ENCODE measurements around the gene HMCN1.

Gene HMCN1

DNA sequence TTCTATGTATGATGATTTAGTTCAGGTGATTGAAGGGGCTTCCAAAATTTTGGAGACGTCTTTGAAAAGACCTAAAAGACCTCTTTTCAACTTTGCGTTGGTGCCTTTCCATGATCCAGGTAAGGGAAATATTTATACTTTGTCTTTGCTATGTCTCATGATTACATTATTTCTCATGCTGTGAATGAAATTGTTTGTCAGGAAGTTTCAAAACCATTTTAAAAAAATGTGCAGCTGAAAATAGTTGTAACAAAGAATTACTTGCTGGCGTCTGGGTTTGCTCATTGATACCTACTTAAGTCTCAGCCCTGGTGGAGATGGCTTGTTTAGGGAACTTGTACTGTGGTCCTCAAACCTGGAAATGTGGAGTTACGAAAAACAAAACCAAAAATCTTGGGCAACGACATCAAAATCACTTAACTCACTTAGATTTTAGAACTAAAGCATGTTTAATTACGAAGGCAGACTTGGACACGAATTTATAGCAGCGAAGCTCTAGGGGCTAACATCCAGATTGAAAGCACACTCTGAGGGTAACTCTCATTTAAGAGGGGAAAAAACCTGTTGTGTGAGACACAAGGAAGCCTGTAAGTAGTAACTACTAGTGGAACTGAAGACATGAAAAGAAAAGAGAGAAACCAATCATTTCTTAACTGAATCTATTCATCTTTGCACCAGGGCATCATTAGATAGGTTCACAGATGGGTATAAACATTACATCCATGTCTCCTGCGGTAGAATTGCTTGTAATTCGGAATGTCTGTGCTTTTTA lies 924 bp downstream of the HMCN1 start:
- TF ChIP-seq, protein P1, sequence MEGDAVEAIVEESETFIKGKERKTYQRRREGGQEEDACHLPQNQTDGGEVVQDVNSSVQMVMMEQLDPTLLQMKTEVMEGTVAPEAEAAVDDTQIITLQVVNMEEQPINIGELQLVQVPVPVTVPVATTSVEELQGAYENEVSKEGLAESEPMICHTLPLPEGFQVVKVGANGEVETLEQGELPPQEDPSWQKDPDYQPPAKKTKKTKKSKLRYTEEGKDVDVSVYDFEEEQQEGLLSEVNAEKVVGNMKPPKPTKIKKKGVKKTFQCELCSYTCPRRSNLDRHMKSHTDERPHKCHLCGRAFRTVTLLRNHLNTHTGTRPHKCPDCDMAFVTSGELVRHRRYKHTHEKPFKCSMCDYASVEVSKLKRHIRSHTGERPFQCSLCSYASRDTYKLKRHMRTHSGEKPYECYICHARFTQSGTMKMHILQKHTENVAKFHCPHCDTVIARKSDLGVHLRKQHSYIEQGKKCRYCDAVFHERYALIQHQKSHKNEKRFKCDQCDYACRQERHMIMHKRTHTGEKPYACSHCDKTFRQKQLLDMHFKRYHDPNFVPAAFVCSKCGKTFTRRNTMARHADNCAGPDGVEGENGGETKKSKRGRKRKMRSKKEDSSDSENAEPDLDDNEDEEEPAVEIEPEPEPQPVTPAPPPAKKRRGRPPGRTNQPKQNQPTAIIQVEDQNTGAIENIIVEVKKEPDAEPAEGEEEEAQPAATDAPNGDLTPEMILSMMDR (IDR thresholded peaks at IDR 0.05; ENCODE audit: low read depth, low read length, missing control alignments), result no peak
- H3K4me3 ChIP-seq (ENCODE audit: low read depth, low read length), result no peak overlapping the region
- DNase-seq (ENCODE audit: low read depth), result no peak

DNA sequence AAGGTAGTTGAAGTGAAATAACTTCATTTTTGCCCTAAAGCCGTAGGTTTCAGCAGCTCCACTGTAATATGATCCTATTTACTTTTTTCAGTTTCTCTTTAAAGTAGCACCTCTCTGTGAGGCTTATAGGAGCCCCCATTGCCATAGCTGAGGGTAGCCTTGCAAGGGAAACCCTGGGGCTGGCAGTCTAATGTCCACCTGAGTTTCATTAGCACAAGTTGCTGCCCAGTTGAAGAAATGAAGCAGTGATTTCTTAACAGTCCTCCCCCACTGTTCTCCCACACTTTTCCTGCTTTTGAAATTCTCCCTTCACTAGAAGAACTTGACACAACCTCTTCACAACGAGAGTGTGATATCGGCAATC lies 1.5 kb downstream of the HMCN1 start:
- no peak overlapping the region for H3K4me3 ChIP-seq (ENCODE audit: low read depth, low read length)
- no peak for DNase-seq (ENCODE audit: low read depth)
- TF ChIP-seq, protein P1 (IDR thresholded peaks at IDR 0.05; ENCODE audit: low read depth, low read length, missing control alignments), result no peak

DNA sequence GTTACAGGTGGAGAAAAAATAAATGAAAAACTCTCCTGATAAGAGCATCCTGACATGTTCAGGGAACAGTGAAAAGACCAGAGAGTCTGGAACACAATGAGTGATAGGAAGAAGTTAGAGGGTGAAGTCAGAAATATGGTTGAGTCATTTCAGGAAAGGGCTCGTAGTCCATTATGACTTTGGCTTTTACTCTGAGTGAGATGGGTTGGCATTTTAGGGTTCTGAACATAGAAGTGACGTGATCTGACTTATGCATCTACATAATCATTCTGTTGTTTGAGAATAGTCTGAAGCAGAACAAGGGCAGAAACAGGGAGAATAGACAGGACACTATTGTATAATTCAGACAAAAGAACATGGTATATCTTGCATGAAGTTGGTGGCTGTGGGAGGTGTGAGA lies 5.8 kb downstream of the HMCN1 start:
- no peak for DNase-seq (ENCODE audit: low read depth)
- TF ChIP-seq, protein P1 (IDR thresholded peaks at IDR 0.05; ENCODE audit: low read depth, low read length, missing control alignments), result no peak
- H3K4me3 ChIP-seq (ENCODE audit: low read depth, low read length), result no peak overlapping the region

DNA sequence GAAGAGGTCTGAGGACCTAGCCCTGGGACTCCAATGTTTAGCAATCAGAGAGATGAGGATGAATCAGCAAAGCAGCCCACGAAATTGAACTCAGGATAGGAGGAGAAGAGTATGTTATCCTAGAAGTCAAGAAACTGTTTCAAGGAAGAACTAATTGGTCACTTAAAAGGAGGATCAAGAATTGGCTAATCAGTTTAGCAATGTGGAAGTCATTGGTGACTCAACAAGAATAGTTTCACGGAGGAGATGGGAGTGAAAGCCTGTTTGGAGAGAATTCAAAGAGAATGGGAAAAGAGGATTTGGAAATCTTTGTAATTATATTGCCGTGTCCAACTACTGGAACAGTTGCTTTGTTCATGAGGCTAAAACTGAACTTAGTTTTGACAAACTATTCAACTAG lies 7.4 kb downstream of the HMCN1 start:
- DNase-seq (ENCODE audit: low read depth), result no peak
- TF ChIP-seq, protein P1 (IDR thresholded peaks at IDR 0.05; ENCODE audit: low read depth, low read length, missing control alignments), result no peak

DNA sequence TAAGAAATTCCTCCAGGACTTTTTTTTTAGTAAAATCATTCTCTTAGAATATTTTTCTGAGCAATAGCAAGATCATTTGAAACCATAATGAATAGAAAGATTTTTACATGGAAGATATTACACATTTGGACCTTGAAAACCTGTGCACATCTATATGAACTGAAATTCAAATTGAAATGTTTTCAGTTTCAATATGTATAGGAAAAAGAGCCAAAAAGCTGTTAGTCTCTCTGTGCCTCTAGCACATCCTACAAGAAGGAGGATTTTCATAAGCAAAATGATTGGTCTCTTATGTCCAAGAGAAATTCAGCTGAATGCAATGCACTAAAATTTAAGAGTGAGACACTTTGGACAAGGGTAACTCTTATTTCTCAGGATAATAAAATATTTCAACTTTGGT lies 8.2 kb downstream of the HMCN1 start:
- no peak overlapping the region for H3K4me3 ChIP-seq (ENCODE audit: low read depth, low read length)
- DNase-seq (ENCODE audit: low read depth), result no peak
- TF ChIP-seq, protein P1 (IDR thresholded peaks at IDR 0.05; ENCODE audit: low read depth, low read length, missing control alignments), result no peak

More for the DNA sequence above, 7.4 kb downstream of the HMCN1 start:
- H3K4me3 ChIP-seq (ENCODE audit: low read depth, low read length), result no peak overlapping the region

DNA sequence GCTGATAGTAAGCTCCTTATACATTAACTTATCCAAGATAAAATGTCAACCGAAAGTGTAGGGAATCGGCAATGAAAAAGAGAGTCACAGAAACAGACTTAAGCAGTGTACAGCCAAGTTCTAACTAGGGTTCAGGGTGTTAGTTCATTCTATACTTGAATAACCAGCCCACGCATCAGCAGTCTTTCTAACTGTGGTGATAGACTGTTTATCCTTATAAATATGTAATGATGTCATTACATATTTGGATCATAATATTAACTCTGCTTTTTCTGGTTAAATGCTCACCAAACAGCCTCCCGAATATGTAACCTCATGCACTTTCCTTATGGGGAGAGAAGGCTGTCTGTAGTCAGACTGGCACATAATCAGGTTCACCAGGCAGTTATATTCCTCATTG lies 11.0 kb downstream of the HMCN1 start:
- H3K4me3 ChIP-seq (ENCODE audit: low read depth, low read length), result no peak overlapping the region
- DNase-seq (ENCODE audit: low read depth), result no peak
- TF ChIP-seq, protein P1 (IDR thresholded peaks at IDR 0.05; ENCODE audit: low read depth, low read length, missing control alignments), result no peak

DNA sequence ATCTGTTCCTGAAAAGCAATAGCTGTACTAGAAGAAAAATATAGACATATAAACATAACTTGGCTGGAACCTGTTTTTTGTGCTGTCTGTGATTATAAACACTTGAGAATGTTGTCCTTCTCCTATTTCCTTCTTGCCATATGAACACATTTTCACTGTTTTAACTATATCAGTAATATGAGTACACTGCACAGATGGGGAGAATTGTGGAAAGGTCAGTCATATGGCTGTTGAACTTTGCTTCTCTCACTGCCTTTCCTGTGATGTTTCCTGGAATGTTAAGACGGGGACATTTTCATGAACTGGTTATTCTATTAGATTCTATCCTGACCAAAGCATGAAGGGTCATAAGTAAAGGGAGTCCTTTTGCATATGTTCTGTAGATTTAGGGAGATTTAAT lies 24.9 kb downstream of the HMCN1 start:
- no peak for DNase-seq (ENCODE audit: low read depth)
- TF ChIP-seq, protein P1 (IDR thresholded peaks at IDR 0.05; ENCODE audit: low read depth, low read length, missing control alignments), result no peak

More for the DNA sequence above, 24.9 kb downstream of the HMCN1 start:
- H3K4me3 ChIP-seq (ENCODE audit: low read depth, low read length), result no peak overlapping the region

All from GM12864 (cell line).